HepG2 (cell line): ENCODE results near the gene ANKS6. TPM values are rescaled to one million over a fixed set of nuclear protein-coding genes. Genes with fewer than 3 reads are reported as not detected.

ENCODE experiments used
- ATAC-seq: fragments of 200-7000 bp; cut with Tn5 transposase; 3 replicates; pipeline ENCODE4 v1.9.1; 2020; ENCODE audit warnings: mild to moderate bottlenecking, moderate library complexity
- BruUV-seq: library from RNA; stranded (reverse); fragments of 400-500 nt; replicated peaks from 2 replicates; lab custom pipeline; 2021; lab: Mats Ljungman, UMichigan
- CTCF ChIA-PET: fragments of 300-600 bp; formaldehyde crosslinking; extraction: SDS; loops from one replicate; lab custom pipeline; 2021; ENCODE audit warnings: low total read pairs, inconsistent platforms, low intra/inter-chr PET ratio; lab: Yijun Ruan, JAX
- POLR2A ChIA-PET: fragments of 350-600 bp; sonication (Branson Sonifier 250); formaldehyde crosslinking; loops from one replicate; lab custom pipeline; 2020; ENCODE audit warnings: antibody characterized with exemption, inconsistent platforms; lab: Yijun Ruan, JAX
- DNase-seq: peaks from one replicate; pipeline ENCODE4 v3.0.0-alpha.2; 2015; ENCODE audit warnings: low spot score
- FAIRE-seq: peaks from 3 replicates; lab custom pipeline; 2011; peaks lifted over from hg19 to GRCh38; lab: Jason Lieb, UNC
- H2AFZ ChIP-seq: one replicate; pipeline ENCODE4 v1.6.1; 2011; ENCODE audit warnings: low read length, inconsistent platforms
- H3K27ac ChIP-seq: fragments of 300-600 bp; 3 replicates; pipeline ENCODE4 v1.8.0; 2011; ENCODE audit warnings: mixed run types, mild to moderate bottlenecking, mixed read lengths, low read length, inconsistent platforms; ENCODE audit not compliant: insufficient read depth; ENCODE audit errors: extremely low read length
- H3K27me3 ChIP-seq, 2 experiments: fragments of 200-600 bp in 1 of 2; 2 replicates in 1 of 2; 3 replicates in 1 of 2; pipeline versions ENCODE4 v1.6.0 to v1.8.0; 2011; ENCODE audit warnings: low read length in 2 of 2, mild to moderate bottlenecking in 2 of 2, moderate library complexity in 2 of 2, inconsistent platforms in 1 of 2; ENCODE audit not compliant: insufficient read depth in 2 of 2, control insufficient read depth in 1 of 2
- H3K36me3 ChIP-seq, 2 experiments: fragments of 200-600 bp in 1 of 2; replicated peaks in 1 of 2; 2 replicates in 1 of 2; 3 replicates in 1 of 2; pipeline versions ENCODE4 v1.5.1 to v1.8.0; 2011; ENCODE audit warnings: low read length in 2 of 2, inconsistent platforms in 1 of 2; ENCODE audit not compliant: insufficient read depth in 2 of 2, control insufficient read depth in 1 of 2
- H3K4me1 ChIP-seq: 2 replicates; pipeline ENCODE4 v1.5.1; 2012; ENCODE audit warnings: low read length, inconsistent platforms; ENCODE audit not compliant: insufficient read depth
- H3K4me2 ChIP-seq: 2 replicates; pipeline ENCODE4 v1.6.0; 2011; ENCODE audit warnings: low read depth, low read length, inconsistent platforms
- H3K4me3 ChIP-seq, 3 experiments: fragments of 200-600 bp in 1 of 3; sonication (generic), shearing (Covaris generic) in 1 of 3; replicated peaks in 1 of 3; 2 replicates each; pipeline ENCODE4 v1.5.1; 2011 to 2016; ENCODE audit warnings: low read length in 3 of 3, inconsistent platforms in 2 of 3, low read depth in 2 of 3, mild to moderate bottlenecking in 2 of 3, control low read depth in 1 of 3, mixed read lengths in 1 of 3; ENCODE audit not compliant: insufficient read depth in 1 of 3
- H3K79me2 ChIP-seq: one replicate; pipeline ENCODE4 v1.6.1; 2011; ENCODE audit warnings: low read length, inconsistent platforms; ENCODE audit not compliant: insufficient read depth
- H3K9ac ChIP-seq: 2 replicates; pipeline ENCODE4 v1.6.0; 2011; ENCODE audit warnings: mild to moderate bottlenecking, low read depth, low read length, inconsistent platforms; ENCODE audit not compliant: insufficient read depth
- H3K9me3 ChIP-seq: 2 replicates; pipeline ENCODE4 v1.5.1; 2012; ENCODE audit warnings: mild to moderate bottlenecking, low read length
- H4K20me1 ChIP-seq: 2 replicates; pipeline ENCODE4 v1.6.0; 2011; ENCODE audit warnings: inconsistent platforms, mild to moderate bottlenecking, low read length, moderate library complexity; ENCODE audit not compliant: insufficient read depth
- FOSL2 ChIP-seq: sonication (generic); formaldehyde crosslinking; IDR thresholded peaks from 2 replicates; pipeline ENCODE4 v1.4.0; 2020; ENCODE audit warnings: missing genetic modification reagents
- FOXK2 ChIP-seq: fragments of 450-650 bp; IDR thresholded peaks from 2 replicates; pipeline ENCODE4 v1.6.1; 2016
- KDM2A ChIP-seq: sonication (generic); formaldehyde crosslinking; IDR thresholded peaks from 2 replicates; pipeline ENCODE4 v1.4.0; 2020; ENCODE audit warnings: low read depth, missing genetic modification reagents, borderline replicate concordance
- KMT2B ChIP-seq: IDR thresholded peaks from 2 replicates; pipeline ENCODE4 v1.6.1; 2016; ENCODE audit warnings: missing genetic modification reagents, missing compliant biosample characterization
- MAFK ChIP-seq, 2 experiments: IDR thresholded peaks in 1 of 2; conservative IDR thresholded peaks in 1 of 2; 2 replicates each; pipeline ENCODE4 v1.6.1; 2011; ENCODE audit warnings: improper control_type of control experiment in 2 of 2, low read length in 2 of 2
- NCOA2 ChIP-seq: sonication (generic); formaldehyde crosslinking; IDR thresholded peaks from 2 replicates; pipeline ENCODE4 v1.8.0; 2022; ENCODE audit warnings: inconsistent platforms
- NFE2L2 ChIP-seq: fragments of 150-350 bp; IDR thresholded peaks from 2 replicates; pipeline ENCODE4 v1.6.1; 2014; ENCODE audit warnings: low read length
- NPAS2 ChIP-seq: sonication (generic); formaldehyde crosslinking; IDR thresholded peaks from 2 replicates; pipeline ENCODE4 v1.8.0; 2022; ENCODE audit warnings: mild to moderate bottlenecking, missing genetic modification reagents, borderline replicate concordance
- SAP130 ChIP-seq: IDR thresholded peaks from 2 replicates; pipeline ENCODE4 v1.6.1; 2016; ENCODE audit warnings: low read depth
- TGIF2 ChIP-seq: IDR thresholded peaks from 2 replicates; pipeline ENCODE4 v1.6.1; 2016; ENCODE audit warnings: control low read depth, missing compliant biosample characterization
- THYN1 ChIP-seq: sonication (generic); formaldehyde crosslinking; IDR thresholded peaks from 2 replicates; pipeline ENCODE4 v1.8.1; 2023; ENCODE audit warnings: low read depth, mild to moderate bottlenecking, moderate library complexity, missing genetic modification reagents, borderline replicate concordance
- ZFX ChIP-seq: sonication (generic); formaldehyde crosslinking; IDR thresholded peaks from 2 replicates; pipeline ENCODE4 v1.4.0; 2020; ENCODE audit warnings: mild to moderate bottlenecking, low read depth, missing genetic modification reagents, moderate library complexity
- ZKSCAN1 ChIP-seq: fragments of 150-350 bp; IDR thresholded peaks from 2 replicates; pipeline ENCODE4 v1.6.1; 2014; ENCODE audit warnings: low read length
- ZNF75D ChIP-seq: sonication (generic); formaldehyde crosslinking; IDR thresholded peaks from 2 replicates; pipeline ENCODE4 v1.8.1; 2023; ENCODE audit warnings: missing genetic modification reagents, mild to moderate bottlenecking, borderline replicate concordance
- WGBS: methylation state at CpG from one replicate; pipeline ENCODE4 v1.1.6; 2017; ENCODE audit warnings: low lambda C conversion rate; 5-methylcytosine and 5-hydroxymethylcytosine counted together
- in situ Hi-C: cut with HindIII; loops from 2 replicates; pipeline ENCODE4 v1.10.0; 2017; ENCODE audit warnings: low pct_unique_long_range_greater_than_20kb; ENCODE audit not compliant: extremely low pct_ligation_motif_present
- intact Hi-C: fragments of 100-400 bp; cut with micrococcal nuclease; formaldehyde crosslinking; loops from one replicate; pipeline ENCODE4 v1.10.0; 2022; ENCODE audit not compliant: unreplicated experiment
- polyA plus RNA-seq, 8 experiments: library from polyadenylated mRNA; depleted of rRNA in 3 of 8; stranded (reverse) in 7 of 8; unstranded in 1 of 8; fragments of >200 nt; fragmentation: Illumina TruSeq in 4 of 8; extraction: Trizol in 4 of 8; gene quantifications; 2 replicates each; pipeline versions ENCODE4 v1.2.1 to v1.2.3, GENCODE V29; 2011 to 2016; ENCODE audit warnings: low read depth in 4 of 8, missing spikeins in 1 of 8, mixed read lengths in 1 of 8; ENCODE audit not compliant: insufficient read depth in 1 of 8
- total RNA-seq, 5 experiments: library from RNA; depleted of rRNA; stranded (reverse); fragments of >200 nt; fragmentation: Illumina TruSeq; extraction: Trizol; gene quantifications; 2 replicates each; pipeline ENCODE4 v1.2.3, GENCODE V29; 2016; ENCODE audit warnings: low read depth in 1 of 5
- TF ChIP-seq, protein P1 (sequence below): sonication (generic); formaldehyde crosslinking; IDR thresholded peaks from 2 replicates; pipeline ENCODE4 v1.5.0; 2020; ENCODE audit warnings: mild to moderate bottlenecking, missing genetic modification reagents
- TF ChIP-seq, protein P2 (sequence below): sonication (generic); formaldehyde crosslinking; IDR thresholded peaks from 2 replicates; pipeline ENCODE4 v1.5.0; 2020; ENCODE audit warnings: missing genetic modification reagents, mild to moderate bottlenecking, borderline replicate concordance
- TF ChIP-seq, protein P3 (sequence below): sonication (generic); formaldehyde crosslinking; IDR thresholded peaks from 2 replicates; pipeline ENCODE4 v1.5.1; 2020; ENCODE audit warnings: mild to moderate bottlenecking, missing genetic modification reagents, moderate library complexity

ANKS6 gene
- total and polyA plus RNA-seq, 2 of the 13 experiments (the other 11 are each of a cell fraction or from before 2014, with no cell fraction given): 8.8 to 10.7 TPM

DNA sequence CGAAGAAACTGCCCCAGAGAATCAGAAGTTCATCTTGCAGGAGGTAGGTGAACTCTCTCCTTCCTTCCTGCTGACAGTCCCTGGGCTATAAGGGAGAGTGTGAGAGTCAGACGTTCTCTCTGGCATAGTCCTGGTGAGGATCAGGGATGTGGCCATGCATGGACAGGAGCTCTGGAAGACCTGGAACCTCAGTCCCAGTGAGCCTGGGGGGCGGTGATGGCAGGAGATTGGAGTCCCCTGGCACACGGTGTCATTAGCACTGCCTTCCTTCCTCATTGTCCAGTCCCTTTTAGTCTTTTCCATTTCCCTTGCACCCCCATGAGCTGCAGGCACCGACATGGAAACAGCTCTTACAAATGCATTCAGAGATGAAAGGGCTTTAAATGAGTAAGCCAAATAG is 49.7 kb upstream of the ANKS6 start:
- no TSS peak for BruUV-seq
- Histone ChIP-seq H3K79me2 (no peaks in the 10 kb centered on the region), H3K27me3 (peaks cover 0 to 1% of the 10 kb centered on the region in 2 experiments; a peak in 2 of 5 replicates), H2AFZ (no peak overlapping the region), H3K4me2 (no peak overlapping the region), H3K27ac (no peak overlapping the region), H3K36me3 (no peaks in the 10 kb centered on the region), H3K9ac (no peak overlapping the region), H3K4me3 (no peak overlapping the region), H3K4me1 (peaks cover 11% of the 10 kb centered on the region), H3K9me3 (no peaks in the 10 kb centered on the region), H4K20me1 (no peaks in the 10 kb centered on the region)
- FAIRE-seq: no peak
- WGBS: 42% methylated on average over 4 of the region's 5 CpGs
- intact Hi-C loops: no loop called here
- ChIA-PET CTCF (no interaction called here), POLR2A (no interaction called here)
- DNase-seq: no peak
- ATAC-seq: no peak
- in situ Hi-C loops: loop anchor here (5.0 kb wide), 2 partner anchors 151 to 286 kb away; no protein-coding TSS in a partner anchor
- TF ChIP-seq, protein P1, sequence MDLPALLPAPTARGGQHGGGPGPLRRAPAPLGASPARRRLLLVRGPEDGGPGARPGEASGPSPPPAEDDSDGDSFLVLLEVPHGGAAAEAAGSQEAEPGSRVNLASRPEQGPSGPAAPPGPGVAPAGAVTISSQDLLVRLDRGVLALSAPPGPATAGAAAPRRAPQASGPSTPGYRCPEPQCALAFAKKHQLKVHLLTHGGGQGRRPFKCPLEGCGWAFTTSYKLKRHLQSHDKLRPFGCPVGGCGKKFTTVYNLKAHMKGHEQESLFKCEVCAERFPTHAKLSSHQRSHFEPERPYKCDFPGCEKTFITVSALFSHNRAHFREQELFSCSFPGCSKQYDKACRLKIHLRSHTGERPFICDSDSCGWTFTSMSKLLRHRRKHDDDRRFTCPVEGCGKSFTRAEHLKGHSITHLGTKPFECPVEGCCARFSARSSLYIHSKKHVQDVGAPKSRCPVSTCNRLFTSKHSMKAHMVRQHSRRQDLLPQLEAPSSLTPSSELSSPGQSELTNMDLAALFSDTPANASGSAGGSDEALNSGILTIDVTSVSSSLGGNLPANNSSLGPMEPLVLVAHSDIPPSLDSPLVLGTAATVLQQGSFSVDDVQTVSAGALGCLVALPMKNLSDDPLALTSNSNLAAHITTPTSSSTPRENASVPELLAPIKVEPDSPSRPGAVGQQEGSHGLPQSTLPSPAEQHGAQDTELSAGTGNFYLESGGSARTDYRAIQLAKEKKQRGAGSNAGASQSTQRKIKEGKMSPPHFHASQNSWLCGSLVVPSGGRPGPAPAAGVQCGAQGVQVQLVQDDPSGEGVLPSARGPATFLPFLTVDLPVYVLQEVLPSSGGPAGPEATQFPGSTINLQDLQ: no peak
- TF ChIP-seq KMT2B (CRISPR knock-in tag) (no peak), SAP130 (CRISPR knock-in tag) (no peak), TGIF2 (CRISPR knock-in tag) (no peak), THYN1 (CRISPR knock-in tag) (no peak), ZKSCAN1 (no peak), FOXK2 (no peak), NFE2L2 (no peak), KDM2A (no peak), FOSL2 (no peak), NCOA2 (CRISPR knock-in tag) (no peak), ZFX (CRISPR knock-in tag) (no peak), ZNF75D (CRISPR knock-in tag) (no peak), MAFK (conservative IDR thresholded peaks at IDR 0.05 in 1 of 2, IDR thresholded peaks at IDR 0.05 in 1 of 2; ENCODE audit: low read length in 2 of 2) (no peak), NPAS2 (no peak)
- TF ChIP-seq, protein P2, sequence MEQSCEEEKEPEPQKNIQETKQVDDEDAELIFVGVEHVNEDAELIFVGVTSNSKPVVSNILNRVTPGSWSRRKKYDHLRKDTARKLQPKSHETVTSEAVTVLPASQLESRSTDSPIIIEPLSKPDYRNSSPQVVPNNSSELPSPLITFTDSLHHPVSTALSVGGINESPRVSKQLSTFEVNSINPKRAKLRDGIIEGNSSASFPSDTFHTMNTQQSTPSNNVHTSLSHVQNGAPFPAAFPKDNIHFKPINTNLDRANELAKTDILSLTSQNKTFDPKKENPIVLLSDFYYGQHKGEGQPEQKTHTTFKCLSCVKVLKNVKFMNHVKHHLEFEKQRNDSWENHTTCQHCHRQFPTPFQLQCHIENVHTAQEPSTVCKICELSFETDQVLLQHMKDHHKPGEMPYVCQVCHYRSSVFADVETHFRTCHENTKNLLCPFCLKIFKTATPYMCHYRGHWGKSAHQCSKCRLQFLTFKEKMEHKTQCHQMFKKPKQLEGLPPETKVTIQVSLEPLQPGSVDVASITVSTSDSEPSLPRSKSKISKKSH (CRISPR knock-in tag): no peak
- TF ChIP-seq, protein P3, sequence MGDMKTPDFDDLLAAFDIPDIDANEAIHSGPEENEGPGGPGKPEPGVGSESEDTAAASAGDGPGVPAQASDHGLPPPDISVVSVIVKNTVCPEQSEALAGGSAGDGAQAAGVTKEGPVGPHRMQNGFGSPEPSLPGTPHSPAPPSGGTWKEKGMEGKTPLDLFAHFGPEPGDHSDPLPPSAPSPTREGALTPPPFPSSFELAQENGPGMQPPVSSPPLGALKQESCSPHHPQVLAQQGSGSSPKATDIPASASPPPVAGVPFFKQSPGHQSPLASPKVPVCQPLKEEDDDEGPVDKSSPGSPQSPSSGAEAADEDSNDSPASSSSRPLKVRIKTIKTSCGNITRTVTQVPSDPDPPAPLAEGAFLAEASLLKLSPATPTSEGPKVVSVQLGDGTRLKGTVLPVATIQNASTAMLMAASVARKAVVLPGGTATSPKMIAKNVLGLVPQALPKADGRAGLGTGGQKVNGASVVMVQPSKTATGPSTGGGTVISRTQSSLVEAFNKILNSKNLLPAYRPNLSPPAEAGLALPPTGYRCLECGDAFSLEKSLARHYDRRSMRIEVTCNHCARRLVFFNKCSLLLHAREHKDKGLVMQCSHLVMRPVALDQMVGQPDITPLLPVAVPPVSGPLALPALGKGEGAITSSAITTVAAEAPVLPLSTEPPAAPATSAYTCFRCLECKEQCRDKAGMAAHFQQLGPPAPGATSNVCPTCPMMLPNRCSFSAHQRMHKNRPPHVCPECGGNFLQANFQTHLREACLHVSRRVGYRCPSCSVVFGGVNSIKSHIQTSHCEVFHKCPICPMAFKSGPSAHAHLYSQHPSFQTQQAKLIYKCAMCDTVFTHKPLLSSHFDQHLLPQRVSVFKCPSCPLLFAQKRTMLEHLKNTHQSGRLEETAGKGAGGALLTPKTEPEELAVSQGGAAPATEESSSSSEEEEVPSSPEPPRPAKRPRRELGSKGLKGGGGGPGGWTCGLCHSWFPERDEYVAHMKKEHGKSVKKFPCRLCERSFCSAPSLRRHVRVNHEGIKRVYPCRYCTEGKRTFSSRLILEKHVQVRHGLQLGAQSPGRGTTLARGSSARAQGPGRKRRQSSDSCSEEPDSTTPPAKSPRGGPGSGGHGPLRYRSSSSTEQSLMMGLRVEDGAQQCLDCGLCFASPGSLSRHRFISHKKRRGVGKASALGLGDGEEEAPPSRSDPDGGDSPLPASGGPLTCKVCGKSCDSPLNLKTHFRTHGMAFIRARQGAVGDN: no peak
